IPS-18c (cell line): ENCODE measurements around the gene SMOC2.

Experiments used
- H3K4me3 ChIP-seq: 2 replicates; pipeline ENCODE4 v1.7.0; 2013; ENCODE audit warnings: low read depth, mild to moderate bottlenecking, low read length, moderate library complexity; ENCODE audit not compliant: insufficient read depth
- H3K9me3 ChIP-seq: one replicate; pipeline ENCODE4 v1.6.1; 2013; ENCODE audit warnings: mild to moderate bottlenecking, low read length, moderate library complexity; ENCODE audit not compliant: control insufficient read depth, insufficient read depth

SMOC2 gene

GRCh38 chr6:168655462-168656152 lies 214.6 kb downstream of the SMOC2 start:
- Histone ChIP-seq H3K9me3 (peaks cover 7% of the 10 kb centered on the region), H3K4me3 (no peak overlapping the region)

- H3K9me3 ChIP-seq: peaks cover 7% of the 10 kb centered on the region
- H3K4me3 ChIP-seq: no peak overlapping the region
Observed at GRCh38 chr6:168658059-168658458, 217.1 kb downstream of the SMOC2 start.

- Histone ChIP-seq H3K4me3 (no peak overlapping the region), H3K9me3 (peaks cover 7% of the 10 kb centered on the region)
Observed at GRCh38 chr6:168660400-168660945, 219.5 kb downstream of the SMOC2 start.

GRCh38 chr6:168662301-168662936 lies 221.4 kb downstream of the SMOC2 start:
- Histone ChIP-seq H3K9me3 (peaks cover 7% of the 10 kb centered on the region), H3K4me3 (no peak overlapping the region)

- no peak overlapping the region for H3K4me3 ChIP-seq
- peaks cover 5% of the 10 kb centered on the region for H3K9me3 ChIP-seq
Observed at GRCh38 chr6:168663041-168663440, 222.1 kb downstream of the SMOC2 start.

GRCh38 chr6:168664956-168665355 lies 224.0 kb downstream of the SMOC2 start:
- H3K9me3 ChIP-seq: no peaks in the 10 kb centered on the region
- H3K4me3 ChIP-seq: no peak overlapping the region

GRCh38 chr6:168666170-168666569 lies 225.2 kb downstream of the SMOC2 start:
- Histone ChIP-seq H3K4me3 (no peak overlapping the region), H3K9me3 (no peaks in the 10 kb centered on the region)

- H3K4me3 ChIP-seq: no peak overlapping the region
- no peaks in the 10 kb centered on the region for H3K9me3 ChIP-seq
Observed at GRCh38 chr6:168666699-168667427, 225.9 kb downstream of the SMOC2 start.

- H3K9me3 ChIP-seq: no peaks in the 10 kb centered on the region
Observed at GRCh38 chr6:168667428-168667805, 226.4 kb downstream of the SMOC2 start.

GRCh38 chr6:168670401-168670985 lies 229.5 kb downstream of the SMOC2 start:
- no peak overlapping the region for H3K4me3 ChIP-seq
- no peaks in the 10 kb centered on the region for H3K9me3 ChIP-seq

More at GRCh38 chr6:168667428-168667805, 226.4 kb downstream of the SMOC2 start:
- no peak overlapping the region for H3K4me3 ChIP-seq

GRCh38 chr6:168671028-168671862 lies 230.3 kb downstream of the SMOC2 start:
- Histone ChIP-seq H3K4me3 (no peak overlapping the region), H3K9me3 (no peaks in the 10 kb centered on the region)

- H3K9me3 ChIP-seq: no peaks in the 10 kb centered on the region
- H3K4me3 ChIP-seq: no peak overlapping the region
Observed at GRCh38 chr6:168671863-168672546, 231.0 kb downstream of the SMOC2 start.

GRCh38 chr6:168674595-168674994 lies 233.6 kb downstream of the SMOC2 start:
- Histone ChIP-seq H3K4me3 (no peak overlapping the region), H3K9me3 (no peaks in the 10 kb centered on the region)

GRCh38 chr6:168675375-168675774 lies 234.4 kb downstream of the SMOC2 start:
- no peak overlapping the region for H3K4me3 ChIP-seq
- no peaks in the 10 kb centered on the region for H3K9me3 ChIP-seq

GRCh38 chr6:168675933-168676551 lies 235.1 kb downstream of the SMOC2 start:
- H3K4me3 ChIP-seq: no peak overlapping the region
- no peaks in the 10 kb centered on the region for H3K9me3 ChIP-seq
